Mesendoderm (in vitro differentiated cells): ENCODE data around the gene CREB3.

Source experiments
- DNase-seq: peaks from one replicate; pipeline ENCODE4 v3.0.0; 2013
- H2AK5ac ChIP-seq: 2 replicates; pipeline ENCODE4 v1.6.1; 2013; ENCODE audit warnings: low read length, inconsistent platforms
- H2BK120ac ChIP-seq: 2 replicates; pipeline ENCODE4 v1.6.1; 2013; ENCODE audit warnings: low read depth, mild to moderate bottlenecking, low read length, moderate library complexity, mixed read lengths
- H2BK15ac ChIP-seq: replicated peaks from 2 replicates; pipeline ENCODE4 v1.6.1; 2013; ENCODE audit warnings: low read depth, mild to moderate bottlenecking, moderate library complexity
- H2BK5ac ChIP-seq: 2 replicates; pipeline ENCODE4 v1.6.1; 2013; ENCODE audit warnings: low read length, inconsistent platforms
- H3K18ac ChIP-seq: 2 replicates; pipeline ENCODE4 v1.6.1; 2013; ENCODE audit warnings: mild to moderate bottlenecking, low read length, mixed read lengths
- H3K23ac ChIP-seq: one replicate; pipeline ENCODE4 v1.6.1; 2013; ENCODE audit warnings: low read length
- H3K27ac ChIP-seq: 2 replicates; pipeline ENCODE4 v1.5.1; 2013; ENCODE audit warnings: low read depth, mild to moderate bottlenecking, inconsistent platforms, low read length, moderate library complexity
- H3K27me3 ChIP-seq: 2 replicates; pipeline ENCODE4 v1.6.1; 2013; ENCODE audit warnings: low read length, control low read depth, mild to moderate bottlenecking, inconsistent platforms; ENCODE audit not compliant: insufficient read depth, poor library complexity
- H3K36me3 ChIP-seq: 2 replicates; pipeline ENCODE4 v1.6.1; 2013; ENCODE audit warnings: low read length, inconsistent platforms; ENCODE audit not compliant: control insufficient read depth, insufficient read depth
- H3K4ac ChIP-seq: one replicate; pipeline ENCODE4 v1.6.1; 2013; ENCODE audit warnings: low read depth, mild to moderate bottlenecking, low read length, moderate library complexity
- H3K4me1 ChIP-seq: 2 replicates; pipeline ENCODE4 v1.6.1; 2013; ENCODE audit warnings: low read depth, low read length, inconsistent platforms; ENCODE audit not compliant: control insufficient read depth
- H3K4me2 ChIP-seq: 2 replicates; pipeline ENCODE4 v1.6.1; 2013; ENCODE audit warnings: low read length
- H3K4me3 ChIP-seq: 2 replicates; pipeline ENCODE4 v1.5.1; 2013; ENCODE audit warnings: mild to moderate bottlenecking, low read length
- H3K56ac ChIP-seq: one replicate; pipeline ENCODE4 v1.6.1; 2013; ENCODE audit warnings: low read length
- H3K79me1 ChIP-seq: 2 replicates; pipeline ENCODE4 v1.6.1; 2013; ENCODE audit warnings: low read length, inconsistent platforms
- H3K79me2 ChIP-seq: 2 replicates; pipeline ENCODE4 v1.6.1; 2013; ENCODE audit warnings: mild to moderate bottlenecking, low read length; ENCODE audit not compliant: control insufficient read depth, insufficient read depth
- H3K9ac ChIP-seq: 2 replicates; pipeline ENCODE4 v1.6.1; 2013; ENCODE audit warnings: low read length, inconsistent platforms
- H4K5ac ChIP-seq: one replicate; pipeline ENCODE4 v1.6.1; 2013; ENCODE audit warnings: low read length
- H4K8ac ChIP-seq: one replicate; pipeline ENCODE4 v1.6.1; 2013; ENCODE audit warnings: low read depth, mild to moderate bottlenecking, control low read depth, low read length, moderate library complexity
- WGBS: extraction: QIAGEN DNeasy Blood & Tissue Kit; methylation state at CpG from one replicate; pipeline ENCODE4 v1.1.7; 2013; ENCODE audit warnings: low lambda C conversion rate, missing lambda C conversion rate; ENCODE audit not compliant: insufficient coverage; ENCODE audit errors: extremely low coverage; 5-methylcytosine and 5-hydroxymethylcytosine counted together

Gene CREB3

DNA sequence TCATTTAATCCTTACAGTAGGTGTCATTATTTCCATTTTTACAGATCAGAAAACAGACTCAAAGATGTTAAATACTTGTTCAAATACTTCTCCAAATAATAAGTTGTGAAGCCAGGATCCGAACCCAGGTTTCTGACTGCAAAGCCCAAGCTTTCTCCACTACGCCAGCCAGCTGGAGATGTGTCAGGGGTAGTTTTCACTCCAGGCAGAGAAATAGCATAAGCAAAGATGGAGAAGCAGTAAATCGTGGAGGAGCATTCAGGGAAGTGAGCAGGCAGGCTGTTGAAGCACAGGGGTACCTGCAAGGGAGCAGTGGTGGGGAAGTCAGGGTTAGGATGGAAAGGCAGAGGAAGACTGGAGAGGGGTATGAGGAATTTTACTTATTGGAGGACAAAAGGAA is 3.4 kb upstream of the CREB3 start:
- WGBS: no CpG with 5 or more reads among the region's 3 CpGs
- no peak overlapping the region for H3K27ac ChIP-seq
- H3K27me3 ChIP-seq: no peaks in the 10 kb centered on the region
- peaks cover 36% of the 10 kb centered on the region for H3K4me1 ChIP-seq
- no peak overlapping the region for H4K8ac ChIP-seq
- H3K79me2 ChIP-seq: peaks cover 46% of the 10 kb centered on the region
- H3K4me2 ChIP-seq: peak overlapping the region; percentile 50
- peak overlapping the region; percentile 64 for H3K4ac ChIP-seq
- peaks cover 6% of the 10 kb centered on the region for H3K36me3 ChIP-seq
- H3K9ac ChIP-seq: peak overlapping the region; percentile 56
- no peak overlapping the region for H2BK15ac ChIP-seq
- peaks cover 51% of the 10 kb centered on the region for H3K79me1 ChIP-seq
- H4K5ac ChIP-seq: no peak overlapping the region
- peak overlapping the region; percentile 79 for H3K56ac ChIP-seq
- H2BK5ac ChIP-seq: no peak overlapping the region
- H3K23ac ChIP-seq: no peak overlapping the region
- H2BK120ac ChIP-seq: no peak overlapping the region
- no peak overlapping the region for H3K4me3 ChIP-seq
- no peak overlapping the region for H2AK5ac ChIP-seq
- peak overlapping the region; percentile 11 for H3K18ac ChIP-seq
- no peak for DNase-seq

GRCh38 chr9:35729700-35730485 is 2.6 kb upstream of the CREB3 start:
- Histone ChIP-seq H3K4me1 (peaks cover 36% of the 10 kb centered on the region), H2BK15ac (no peak overlapping the region), H3K27me3 (no peaks in the 10 kb centered on the region), H3K9ac (peak overlapping the region; percentile 56), H3K23ac (no peak overlapping the region), H3K4ac (no peak overlapping the region), H3K4me3 (no peak overlapping the region), H2AK5ac (no peak overlapping the region), H2BK120ac (no peak overlapping the region), H3K27ac (no peak overlapping the region), H4K5ac (no peak overlapping the region), H3K56ac (peak overlapping the region; percentile 79), H3K79me1 (peaks cover 48% of the 10 kb centered on the region), H3K79me2 (peaks cover 46% of the 10 kb centered on the region), H3K4me2 (peak overlapping the region; percentile 50), H3K18ac (no peak overlapping the region), H3K36me3 (no peaks in the 10 kb centered on the region), H2BK5ac (peak overlapping the region; percentile 6), H4K8ac (no peak overlapping the region)
- WGBS: no CpG with 5 or more reads among the region's 6 CpGs
- peak; percentile 86 for DNase-seq

- H3K4me3 ChIP-seq: no peak overlapping the region
- no peak overlapping the region for H3K4ac ChIP-seq
- H3K9ac ChIP-seq: peak overlapping the region; percentile 82
- DNase-seq: no peak
- peaks cover 46% of the 10 kb centered on the region for H3K79me2 ChIP-seq
- H3K27me3 ChIP-seq: no peaks in the 10 kb centered on the region
- H3K27ac ChIP-seq: no peak overlapping the region
- H2BK15ac ChIP-seq: no peak overlapping the region
- peak overlapping the region; percentile 75 for H3K56ac ChIP-seq
- H3K4me1 ChIP-seq: peaks cover 36% of the 10 kb centered on the region
- 100% methylated on average over 2 of the region's 2 CpGs for WGBS
- H2AK5ac ChIP-seq: peak overlapping the region; percentile 71
- H3K36me3 ChIP-seq: peaks cover 3% of the 10 kb centered on the region
- no peak overlapping the region for H4K8ac ChIP-seq
- H3K18ac ChIP-seq: no peak overlapping the region
- no peak overlapping the region for H2BK5ac ChIP-seq
- peaks cover 43% of the 10 kb centered on the region for H3K79me1 ChIP-seq
- peak overlapping the region; percentile 50 for H3K4me2 ChIP-seq
- no peak overlapping the region for H2BK120ac ChIP-seq
- H3K23ac ChIP-seq: no peak overlapping the region
- H4K5ac ChIP-seq: no peak overlapping the region
Measured at GRCh38 chr9:35730486-35730854, 2.0 kb upstream of the CREB3 start.

- WGBS: no CpG with 5 or more reads among the region's 47 CpGs
- Histone ChIP-seq H3K27ac (peak overlapping the region; percentile 90), H3K9ac (peak overlapping the region; percentile 82), H3K36me3 (peaks cover 3% of the 10 kb centered on the region), H3K4me1 (peaks cover 36% of the 10 kb centered on the region), H3K4ac (peak overlapping the region; percentile 93), H3K23ac (no peak overlapping the region), H2BK120ac (peak overlapping the region; percentile 56), H3K4me2 (peak overlapping the region; percentile 85), H3K79me1 (peaks cover 37% of the 10 kb centered on the region), H2AK5ac (peak overlapping the region; percentile 54), H4K8ac (peak overlapping the region; percentile 84), H4K5ac (peak overlapping the region; percentile 14), H3K56ac (peak overlapping the region; percentile 95), H3K27me3 (no peaks in the 10 kb centered on the region), H2BK5ac (peak overlapping the region; percentile 49), H3K4me3 (peak overlapping the region; percentile 58), H2BK15ac (no peak overlapping the region), H3K18ac (peak overlapping the region; percentile 89), H3K79me2 (peaks cover 41% of the 10 kb centered on the region)
- DNase-seq: no peak
Measured at GRCh38 chr9:35731415-35732184, 866 bp upstream of the CREB3 start.

GRCh38 chr9:35732800-35733541 is 505 bp downstream of the CREB3 start:
- H3K27ac ChIP-seq: peak overlapping the region; percentile 90
- H3K18ac ChIP-seq: peak overlapping the region; percentile 52
- H3K56ac ChIP-seq: peak overlapping the region; percentile 92
- H2BK5ac ChIP-seq: no peak overlapping the region
- peak overlapping the region; percentile 82 for H3K4me3 ChIP-seq
- no peak overlapping the region for H4K8ac ChIP-seq
- H3K4me2 ChIP-seq: peak overlapping the region; percentile 95
- peaks cover 24% of the 10 kb centered on the region for H3K79me1 ChIP-seq
- peak; percentile 96 for DNase-seq
- no peaks in the 10 kb centered on the region for H3K27me3 ChIP-seq
- no CpG with 5 or more reads among the region's 14 CpGs for WGBS
- H3K23ac ChIP-seq: no peak overlapping the region
- H2AK5ac ChIP-seq: no peak overlapping the region
- H2BK15ac ChIP-seq: no peak overlapping the region
- H3K36me3 ChIP-seq: peaks cover 10% of the 10 kb centered on the region
- H3K4me1 ChIP-seq: peaks cover 25% of the 10 kb centered on the region
- peaks cover 28% of the 10 kb centered on the region for H3K79me2 ChIP-seq
- no peak overlapping the region for H2BK120ac ChIP-seq
- H4K5ac ChIP-seq: no peak overlapping the region
- H3K4ac ChIP-seq: no peak overlapping the region
- peak overlapping the region; percentile 86 for H3K9ac ChIP-seq
